Tibial nerve (tissue), 4 donors: ENCODE measurements around the gene ZNF747.

Experiments
- EP300 ChIP-seq, 2 donors: sonication (generic); formaldehyde crosslinking; IDR thresholded peaks; one replicate each; pipeline ENCODE4 v1.6.1; 2017; ENCODE audit warnings: antibody characterized with exemption in 2 of 2, mild to moderate bottlenecking in 1 of 2
- POLR2A ChIP-seq, 2 donors: fragments of 450-650 bp; IDR thresholded peaks; one replicate each; pipeline ENCODE4 v1.6.1; 2017; ENCODE audit warnings: antibody characterized with exemption in 2 of 2, mild to moderate bottlenecking in 2 of 2, moderate library complexity in 2 of 2
- TF ChIP-seq, protein P1 (sequence below), 5 experiments: fragments of 200-600 bp in 3 of 5; fragments of 450-650 bp in 2 of 5; sonication (generic) in 3 of 5; IDR thresholded peaks; one replicate each; pipeline ENCODE4 v1.5.1; 2016 to 2019; ENCODE audit warnings: antibody characterized with exemption in 5 of 5, mild to moderate bottlenecking in 3 of 5, moderate library complexity in 2 of 5

DNA sequence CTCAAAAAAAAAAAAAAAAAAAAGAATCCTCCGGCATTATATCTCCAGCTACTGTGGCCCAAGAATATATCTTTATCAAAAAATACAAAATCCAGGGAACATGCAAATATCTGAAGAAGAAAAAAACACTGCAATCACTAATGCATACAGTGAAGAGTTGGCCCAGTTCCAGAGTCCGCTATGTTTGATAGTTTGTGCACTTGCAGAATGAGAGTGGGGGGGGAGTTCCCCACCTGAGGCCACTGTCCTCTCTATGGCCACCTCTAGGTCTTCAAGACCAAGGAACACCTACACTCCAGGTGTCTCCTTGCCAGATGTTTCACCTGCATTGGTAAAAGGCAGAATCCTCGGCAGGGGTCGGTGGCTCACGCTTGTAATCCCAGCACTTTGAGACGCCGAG, 46.8 kb upstream of the ZNF747 start:
- TF ChIP-seq, protein P1, sequence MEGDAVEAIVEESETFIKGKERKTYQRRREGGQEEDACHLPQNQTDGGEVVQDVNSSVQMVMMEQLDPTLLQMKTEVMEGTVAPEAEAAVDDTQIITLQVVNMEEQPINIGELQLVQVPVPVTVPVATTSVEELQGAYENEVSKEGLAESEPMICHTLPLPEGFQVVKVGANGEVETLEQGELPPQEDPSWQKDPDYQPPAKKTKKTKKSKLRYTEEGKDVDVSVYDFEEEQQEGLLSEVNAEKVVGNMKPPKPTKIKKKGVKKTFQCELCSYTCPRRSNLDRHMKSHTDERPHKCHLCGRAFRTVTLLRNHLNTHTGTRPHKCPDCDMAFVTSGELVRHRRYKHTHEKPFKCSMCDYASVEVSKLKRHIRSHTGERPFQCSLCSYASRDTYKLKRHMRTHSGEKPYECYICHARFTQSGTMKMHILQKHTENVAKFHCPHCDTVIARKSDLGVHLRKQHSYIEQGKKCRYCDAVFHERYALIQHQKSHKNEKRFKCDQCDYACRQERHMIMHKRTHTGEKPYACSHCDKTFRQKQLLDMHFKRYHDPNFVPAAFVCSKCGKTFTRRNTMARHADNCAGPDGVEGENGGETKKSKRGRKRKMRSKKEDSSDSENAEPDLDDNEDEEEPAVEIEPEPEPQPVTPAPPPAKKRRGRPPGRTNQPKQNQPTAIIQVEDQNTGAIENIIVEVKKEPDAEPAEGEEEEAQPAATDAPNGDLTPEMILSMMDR (IDR thresholded peaks at IDR 0.05), result no peak
- TF ChIP-seq POLR2A (IDR thresholded peaks at IDR 0.05), result no peak
- no peak for TF ChIP-seq EP300 (IDR thresholded peaks at IDR 0.05)
